ENCODE data around the gene SEC23A.

- TF ChIP-seq GATA2 (IDR thresholded peaks at IDR 0.05; ENCODE audit: low read depth, low read length), result no peak
- no peak for TF ChIP-seq GATA3 (IDR thresholded peaks at IDR 0.05; ENCODE audit: low read depth, low read length)
These were observed 47.1 kb downstream of the SEC23A start for GRCh38 chr14:39055786-39056474.

Data from SH-SY5Y (cell line).